ENCODE measurements around the gene NEK1. TPM values are rescaled to one million over a fixed set of nuclear protein-coding genes. Genes with fewer than 3 reads are reported as not detected.
"Not testable (repeated sequence)": the region's sequence is repeated elsewhere in the genome, so short reads cannot be mapped to it uniquely, and the experiment has no call there.

The NEK1 gene
- polyA plus RNA-seq, 1 donor: 11.2 TPM

DNA sequence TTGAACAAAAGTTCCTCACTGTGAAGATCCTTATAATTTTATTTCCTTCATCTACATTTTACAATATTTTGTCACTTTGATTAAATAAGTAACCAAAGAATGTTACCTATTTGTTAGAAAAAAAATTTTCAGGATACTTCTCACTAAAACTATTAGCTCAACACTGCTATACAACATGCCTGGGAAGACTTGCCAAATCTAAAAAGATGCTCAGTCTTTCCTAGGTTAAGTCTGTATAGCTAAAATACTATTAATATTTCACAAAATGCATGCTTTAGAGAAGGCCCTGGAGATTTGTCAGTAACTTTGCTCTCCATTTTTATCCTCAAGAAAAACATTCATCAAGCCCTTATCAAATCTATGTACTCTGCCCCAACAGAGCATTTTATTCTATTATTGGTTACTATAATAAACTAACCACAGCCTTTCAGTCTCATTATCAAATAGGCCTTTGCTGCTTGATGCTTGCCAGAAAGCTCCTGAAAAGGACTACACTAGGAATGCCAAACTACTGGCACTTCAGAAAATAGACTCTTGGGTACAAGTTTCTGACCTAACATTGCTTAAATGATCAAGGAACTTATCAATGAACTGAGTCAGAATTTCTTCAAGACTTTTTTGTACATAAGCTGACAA, 17.7 kb downstream of the NEK1 start:
- Histone ChIP-seq H3K4me3 (ENCODE audit: low read length) (no peak overlapping the region), H3K36me3 (ENCODE audit: control insufficient read depth, insufficient read depth, low read length) (peaks cover 12% of the 10 kb centered on the region), H3K9me3 (ENCODE audit: control insufficient read depth, low read depth, low read length) (no peaks in the 10 kb centered on the region), H3K27me3 (ENCODE audit: control insufficient read depth, insufficient read depth, low read length) (no peaks in the 10 kb centered on the region), H3K27ac (ENCODE audit: low read length) (no peak overlapping the region), H3K4me1 (ENCODE audit: control insufficient read depth, insufficient read depth, low read length) (no peaks in the 10 kb centered on the region)
- no peak for DNase-seq

DNA sequence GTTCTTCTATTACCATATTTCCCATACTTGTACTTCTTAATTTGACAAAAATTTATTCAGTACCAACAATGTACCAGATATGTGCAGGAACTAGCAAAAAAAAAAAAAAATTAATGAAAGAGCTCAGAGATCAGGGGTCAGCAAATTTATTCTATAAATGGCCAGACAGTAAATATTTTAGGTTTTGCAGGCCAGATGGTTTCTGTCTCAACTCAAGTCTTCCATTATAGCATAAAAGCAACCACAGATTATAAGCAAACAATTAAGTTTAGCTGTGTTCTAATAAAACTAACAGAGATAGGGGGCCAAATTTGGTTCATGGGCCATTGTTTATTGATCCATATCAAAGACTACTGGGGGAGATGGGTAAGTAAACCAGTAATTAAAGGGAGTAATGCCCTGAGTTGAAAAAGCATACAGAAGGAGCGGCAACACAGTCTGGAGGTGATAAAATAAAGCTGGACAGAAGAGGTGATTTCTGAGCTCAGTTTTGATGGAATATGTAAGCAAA, 19.3 kb downstream of the NEK1 start:
- no peak overlapping the region for H3K4me3 ChIP-seq (ENCODE audit: low read length)
- H3K27me3 ChIP-seq (ENCODE audit: control insufficient read depth, insufficient read depth, low read length): no peaks in the 10 kb centered on the region
- no peaks in the 10 kb centered on the region for H3K4me1 ChIP-seq (ENCODE audit: control insufficient read depth, insufficient read depth, low read length)
- H3K27ac ChIP-seq (ENCODE audit: low read length): no peak overlapping the region
- peaks cover 10% of the 10 kb centered on the region for H3K36me3 ChIP-seq (ENCODE audit: control insufficient read depth, insufficient read depth, low read length)
- WGBS (ENCODE audit: insufficient coverage, low lambda C conversion rate): 100% methylated on average over 1 of the region's 1 CpG
- H3K9me3 ChIP-seq (ENCODE audit: control insufficient read depth, low read depth, low read length): no peaks in the 10 kb centered on the region
- DNase-seq: no peak

DNA sequence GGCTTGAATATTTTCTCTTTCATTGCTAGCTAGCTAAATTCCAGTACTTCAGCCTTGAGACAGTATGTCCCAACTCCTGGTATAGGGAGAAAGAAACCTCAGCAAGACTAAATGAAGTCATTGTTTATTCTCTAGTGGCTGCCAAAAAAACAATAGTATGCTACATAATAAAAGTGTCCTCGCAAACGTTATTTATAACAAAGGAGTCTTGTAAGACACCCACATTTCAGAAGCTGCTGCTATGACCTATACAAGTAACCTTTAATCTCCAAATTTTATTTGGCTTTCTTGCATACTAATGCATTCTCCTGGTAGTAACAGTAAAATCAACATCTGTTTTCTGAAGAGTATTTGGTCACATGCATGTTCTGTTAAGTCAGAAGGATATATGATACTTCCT, 28.8 kb downstream of the NEK1 start:
- Histone ChIP-seq H3K36me3 (ENCODE audit: control insufficient read depth, insufficient read depth, low read length) (peaks cover 13% of the 10 kb centered on the region), H3K9me3 (ENCODE audit: control insufficient read depth, low read depth, low read length) (no peaks in the 10 kb centered on the region), H3K4me1 (ENCODE audit: control insufficient read depth, insufficient read depth, low read length) (no peaks in the 10 kb centered on the region), H3K4me3 (ENCODE audit: low read length) (no peak overlapping the region), H3K27ac (ENCODE audit: low read length) (no peak overlapping the region), H3K27me3 (ENCODE audit: control insufficient read depth, insufficient read depth, low read length) (no peaks in the 10 kb centered on the region)
- WGBS (ENCODE audit: insufficient coverage, low lambda C conversion rate): 56% methylated on average over 2 of the region's 2 CpGs
- DNase-seq: no peak

- no CpG with 5 or more reads among the region's 3 CpGs for WGBS (ENCODE audit: insufficient coverage, low lambda C conversion rate)
- no peak overlapping the region for H3K4me3 ChIP-seq (ENCODE audit: low read length)
- H3K36me3 ChIP-seq (ENCODE audit: control insufficient read depth, insufficient read depth, low read length): peaks cover 13% of the 10 kb centered on the region
- no peaks in the 10 kb centered on the region for H3K27me3 ChIP-seq (ENCODE audit: control insufficient read depth, insufficient read depth, low read length)
- no peaks in the 10 kb centered on the region for H3K4me1 ChIP-seq (ENCODE audit: control insufficient read depth, insufficient read depth, low read length)
- no peaks in the 10 kb centered on the region for H3K9me3 ChIP-seq (ENCODE audit: control insufficient read depth, low read depth, low read length)
- no peak overlapping the region for H3K27ac ChIP-seq (ENCODE audit: low read length)
- DNase-seq: no peak
Measured at GRCh38 chr4:169582706-169583105, 29.7 kb downstream of the NEK1 start.

- H3K9me3 ChIP-seq (ENCODE audit: control insufficient read depth, low read depth, low read length): no peaks in the 10 kb centered on the region
- no peak overlapping the region for H3K4me3 ChIP-seq (ENCODE audit: low read length)
- H3K36me3 ChIP-seq (ENCODE audit: control insufficient read depth, insufficient read depth, low read length): peaks cover 13% of the 10 kb centered on the region
- H3K4me1 ChIP-seq (ENCODE audit: control insufficient read depth, insufficient read depth, low read length): no peaks in the 10 kb centered on the region
- 83% methylated on average over 1 of the region's 2 CpGs for WGBS (ENCODE audit: insufficient coverage, low lambda C conversion rate)
- no peak for DNase-seq
- H3K27me3 ChIP-seq (ENCODE audit: control insufficient read depth, insufficient read depth, low read length): no peaks in the 10 kb centered on the region
- H3K27ac ChIP-seq (ENCODE audit: low read length): no peak overlapping the region
Measured at GRCh38 chr4:169582203-169582602, 30.2 kb downstream of the NEK1 start.

- H3K4me3 ChIP-seq (ENCODE audit: low read length): no peak overlapping the region
- no peaks in the 10 kb centered on the region for H3K27me3 ChIP-seq (ENCODE audit: control insufficient read depth, insufficient read depth, low read length)
- no peak overlapping the region for H3K27ac ChIP-seq (ENCODE audit: low read length)
- no peak for DNase-seq
- no CpG with 5 or more reads among the region's 1 CpG for WGBS (ENCODE audit: insufficient coverage, low lambda C conversion rate)
- peaks cover 17% of the 10 kb centered on the region for H3K36me3 ChIP-seq (ENCODE audit: control insufficient read depth, insufficient read depth, low read length)
- H3K4me1 ChIP-seq (ENCODE audit: control insufficient read depth, insufficient read depth, low read length): no peaks in the 10 kb centered on the region
- H3K9me3 ChIP-seq (ENCODE audit: control insufficient read depth, low read depth, low read length): peaks cover 6% of the 10 kb centered on the region
Measured at GRCh38 chr4:169573889-169574288, 38.5 kb downstream of the NEK1 start.

DNA sequence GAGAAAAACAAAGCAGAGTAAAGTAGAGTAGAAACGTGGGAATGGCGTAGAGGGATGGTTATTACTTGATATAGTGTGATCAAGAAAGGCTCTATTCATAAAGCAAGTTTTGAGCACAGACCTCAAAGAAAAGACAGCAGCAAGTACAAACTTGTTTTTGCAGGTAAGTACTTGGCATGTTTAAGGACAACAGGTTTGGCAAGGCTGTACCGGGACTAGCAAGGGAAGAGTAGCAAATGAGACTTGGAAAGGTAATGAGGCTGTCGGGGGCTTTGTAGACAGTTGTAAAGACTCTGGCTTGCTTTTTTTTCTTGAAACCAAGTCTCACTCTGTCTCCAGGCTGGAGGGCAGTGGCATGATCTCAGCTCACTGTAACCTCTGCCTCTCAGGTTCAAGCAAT, 40.9 kb downstream of the NEK1 start:
- Histone ChIP-seq H3K4me1 (ENCODE audit: control insufficient read depth, insufficient read depth, low read length) (no peaks in the 10 kb centered on the region), H3K9me3 (ENCODE audit: control insufficient read depth, low read depth, low read length) (peaks cover 6% of the 10 kb centered on the region), H3K27ac (ENCODE audit: low read length) (no peak overlapping the region), H3K4me3 (ENCODE audit: low read length) (no peak overlapping the region), H3K36me3 (ENCODE audit: control insufficient read depth, insufficient read depth, low read length) (peaks cover 17% of the 10 kb centered on the region), H3K27me3 (ENCODE audit: control insufficient read depth, insufficient read depth, low read length) (no peaks in the 10 kb centered on the region)
- WGBS (ENCODE audit: insufficient coverage, low lambda C conversion rate): 93% methylated on average over 2 of the region's 4 CpGs
- DNase-seq: no peak

- H3K27me3 ChIP-seq (ENCODE audit: control insufficient read depth, insufficient read depth, low read length); H3K9me3 ChIP-seq (ENCODE audit: control insufficient read depth, low read depth, low read length); H3K4me1 ChIP-seq (ENCODE audit: control insufficient read depth, insufficient read depth, low read length); H3K27ac ChIP-seq (ENCODE audit: low read length); DNase-seq; H3K4me3 ChIP-seq (ENCODE audit: low read length): not testable (repeated sequence)
- WGBS (ENCODE audit: insufficient coverage, low lambda C conversion rate): 86% methylated on average over 1 of the region's 3 CpGs
- peaks cover 17% of the 10 kb centered on the region for H3K36me3 ChIP-seq (ENCODE audit: control insufficient read depth, insufficient read depth, low read length)
Measured at GRCh38 chr4:169571012-169571411, 41.4 kb downstream of the NEK1 start.

GRCh38 chr4:169570266-169570665, 42.1 kb downstream of the NEK1 start:
- no CpG with 5 or more reads among the region's 26 CpGs for WGBS (ENCODE audit: insufficient coverage, low lambda C conversion rate)
- not testable (repeated sequence) for H3K4me1 ChIP-seq (ENCODE audit: control insufficient read depth, insufficient read depth, low read length); H3K4me3 ChIP-seq (ENCODE audit: low read length); H3K9me3 ChIP-seq (ENCODE audit: control insufficient read depth, low read depth, low read length); DNase-seq; H3K27ac ChIP-seq (ENCODE audit: low read length); H3K27me3 ChIP-seq (ENCODE audit: control insufficient read depth, insufficient read depth, low read length)
- H3K36me3 ChIP-seq (ENCODE audit: control insufficient read depth, insufficient read depth, low read length): peaks cover 12% of the 10 kb centered on the region

GRCh38 chr4:169569188-169569587, 43.2 kb downstream of the NEK1 start:
- not testable (repeated sequence) for DNase-seq

GRCh38 chr4:169567916-169568315, 44.5 kb downstream of the NEK1 start:
- H3K4me1 ChIP-seq (ENCODE audit: control insufficient read depth, insufficient read depth, low read length): no peaks in the 10 kb centered on the region
- H3K36me3 ChIP-seq (ENCODE audit: control insufficient read depth, insufficient read depth, low read length): peaks cover 4% of the 10 kb centered on the region
- H3K9me3 ChIP-seq (ENCODE audit: control insufficient read depth, low read depth, low read length): peaks cover 6% of the 10 kb centered on the region
- H3K27ac ChIP-seq (ENCODE audit: low read length): no peak overlapping the region
- no peak for DNase-seq
- no peaks in the 10 kb centered on the region for H3K27me3 ChIP-seq (ENCODE audit: control insufficient read depth, insufficient read depth, low read length)
- no peak overlapping the region for H3K4me3 ChIP-seq (ENCODE audit: low read length)
- 90% methylated on average over 4 of the region's 4 CpGs for WGBS (ENCODE audit: insufficient coverage, low lambda C conversion rate)

More at GRCh38 chr4:169569188-169569587, 43.2 kb downstream of the NEK1 start:
- not testable (repeated sequence) for H3K27ac ChIP-seq (ENCODE audit: low read length); H3K9me3 ChIP-seq (ENCODE audit: control insufficient read depth, low read depth, low read length); H3K4me3 ChIP-seq (ENCODE audit: low read length); H3K36me3 ChIP-seq (ENCODE audit: control insufficient read depth, insufficient read depth, low read length); H3K4me1 ChIP-seq (ENCODE audit: control insufficient read depth, insufficient read depth, low read length); H3K27me3 ChIP-seq (ENCODE audit: control insufficient read depth, insufficient read depth, low read length)
- no CpG with 5 or more reads among the region's 3 CpGs for WGBS (ENCODE audit: insufficient coverage, low lambda C conversion rate)
